Measurements from ENCODE around the gene ACSF3.

ACSF3 gene

DNA sequence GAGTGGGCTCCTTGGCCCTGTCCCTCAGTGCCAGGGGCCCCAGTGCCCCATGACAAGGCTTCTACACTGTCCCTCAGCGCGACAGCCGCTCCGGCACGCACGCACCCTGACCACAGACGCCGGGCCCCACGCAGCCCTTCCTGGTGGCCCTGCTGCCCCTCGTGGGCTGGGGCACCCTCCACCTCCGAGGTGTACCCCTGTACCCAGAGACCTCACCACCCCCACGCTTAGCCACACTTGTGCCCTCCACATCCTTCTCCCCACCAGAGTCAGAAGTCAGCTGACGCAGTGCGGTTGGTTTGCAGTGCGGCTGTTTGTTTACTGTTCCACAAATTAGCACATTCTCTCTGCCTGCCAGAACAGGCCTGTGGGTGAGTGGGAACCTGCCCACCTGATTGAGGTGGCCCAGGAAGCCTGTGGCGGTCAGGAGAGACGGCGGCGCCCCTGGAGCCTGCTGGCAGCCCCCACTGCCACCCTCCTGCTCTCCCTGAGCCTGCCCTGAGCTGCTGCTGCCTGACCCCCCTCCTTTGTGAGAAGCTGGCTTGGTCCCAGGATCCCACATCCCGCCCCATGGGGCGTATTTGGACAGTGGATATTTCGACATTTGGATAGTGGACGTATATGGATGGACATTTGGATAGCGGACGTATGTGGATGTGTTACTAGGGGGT, 39.9 kb downstream of the ACSF3 start:
- no peak for DNase-seq

- no peak for DNase-seq
These were observed 40.6 kb downstream of the ACSF3 start for GRCh38 chr16:89134269-89134668.

- DNase-seq: no peak
These were observed 41.5 kb downstream of the ACSF3 start for GRCh38 chr16:89135166-89135565.

GRCh38 chr16:89135971-89136765, 42.5 kb downstream of the ACSF3 start:
- no peak for DNase-seq

DNA sequence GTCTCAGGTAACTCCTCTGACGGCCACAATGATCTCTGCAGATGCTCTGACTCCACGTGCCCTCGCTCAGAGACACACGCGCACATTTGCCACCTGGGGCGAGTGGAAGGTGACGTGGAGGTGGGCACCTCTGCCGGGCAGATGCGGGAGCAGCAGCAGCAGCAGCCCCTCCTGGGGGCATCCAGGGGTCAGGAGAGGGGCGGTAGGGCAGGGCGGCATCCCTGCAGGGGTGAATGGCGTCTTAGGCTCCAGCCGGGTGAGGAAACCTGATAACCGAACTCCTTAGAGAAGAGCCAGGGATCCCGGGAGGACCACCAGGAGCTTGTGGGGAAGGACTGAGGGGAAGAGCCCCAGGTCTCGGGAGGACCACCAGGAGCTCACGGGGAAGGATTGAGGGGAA, 43.3 kb downstream of the ACSF3 start:
- DNase-seq: no peak

DNA sequence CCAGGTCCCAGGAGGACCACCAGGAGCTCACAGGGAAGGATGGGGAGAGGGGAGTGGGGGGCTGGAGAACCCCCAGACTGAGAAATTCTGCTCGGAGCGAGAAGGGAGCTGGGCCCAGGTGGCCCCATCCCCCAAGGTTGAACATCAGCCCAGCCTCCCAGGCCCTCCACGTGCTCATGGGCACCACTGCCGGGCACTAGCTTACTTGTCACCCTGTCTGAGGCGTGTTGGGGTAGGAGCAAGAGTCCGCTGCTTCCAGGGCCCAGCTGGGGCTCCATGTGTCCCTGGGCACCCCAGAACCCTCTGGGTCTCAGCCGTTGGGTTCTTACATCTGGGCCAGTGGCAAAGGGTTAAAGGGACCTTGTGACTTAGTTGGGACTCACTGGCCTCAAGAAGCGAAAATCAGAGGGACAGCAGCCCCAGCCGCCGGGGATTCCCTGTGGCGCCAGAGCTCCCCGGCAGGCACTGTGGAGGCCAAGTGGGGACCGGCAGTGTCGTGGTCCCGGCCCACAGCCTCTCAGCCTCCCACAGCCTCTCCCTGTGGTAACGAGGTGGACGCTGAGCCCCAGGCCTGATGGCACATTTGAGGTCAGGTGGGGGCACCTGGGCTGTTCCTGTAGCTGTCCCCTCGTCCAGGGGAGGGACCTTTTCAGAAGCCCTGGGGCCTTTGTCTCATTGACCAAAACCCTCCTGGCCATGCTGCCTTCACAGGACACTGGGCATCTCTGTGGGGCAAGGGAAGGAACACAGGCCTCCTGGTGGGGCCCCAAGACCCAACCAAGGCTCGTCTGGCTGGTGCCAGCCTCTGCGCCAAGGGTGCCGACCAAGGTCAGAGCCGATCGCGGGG, 44.2 kb downstream of the ACSF3 start:
- no peak for DNase-seq

DNA sequence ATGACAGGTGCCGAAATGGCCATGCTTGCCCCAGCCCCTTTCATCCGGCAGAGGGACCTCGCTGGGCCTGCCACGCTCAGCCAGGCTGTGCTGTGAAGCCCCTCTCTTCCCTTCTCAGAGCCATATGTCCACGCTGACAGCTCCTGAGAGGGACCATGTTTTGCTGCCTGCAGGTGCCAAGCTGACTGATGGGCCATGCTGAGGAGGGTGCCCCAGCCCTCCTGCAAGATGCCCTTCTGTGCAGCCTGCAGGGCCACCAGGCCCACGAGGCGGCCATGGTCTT, 44.8 kb downstream of the ACSF3 start:
- DNase-seq: no peak

DNA sequence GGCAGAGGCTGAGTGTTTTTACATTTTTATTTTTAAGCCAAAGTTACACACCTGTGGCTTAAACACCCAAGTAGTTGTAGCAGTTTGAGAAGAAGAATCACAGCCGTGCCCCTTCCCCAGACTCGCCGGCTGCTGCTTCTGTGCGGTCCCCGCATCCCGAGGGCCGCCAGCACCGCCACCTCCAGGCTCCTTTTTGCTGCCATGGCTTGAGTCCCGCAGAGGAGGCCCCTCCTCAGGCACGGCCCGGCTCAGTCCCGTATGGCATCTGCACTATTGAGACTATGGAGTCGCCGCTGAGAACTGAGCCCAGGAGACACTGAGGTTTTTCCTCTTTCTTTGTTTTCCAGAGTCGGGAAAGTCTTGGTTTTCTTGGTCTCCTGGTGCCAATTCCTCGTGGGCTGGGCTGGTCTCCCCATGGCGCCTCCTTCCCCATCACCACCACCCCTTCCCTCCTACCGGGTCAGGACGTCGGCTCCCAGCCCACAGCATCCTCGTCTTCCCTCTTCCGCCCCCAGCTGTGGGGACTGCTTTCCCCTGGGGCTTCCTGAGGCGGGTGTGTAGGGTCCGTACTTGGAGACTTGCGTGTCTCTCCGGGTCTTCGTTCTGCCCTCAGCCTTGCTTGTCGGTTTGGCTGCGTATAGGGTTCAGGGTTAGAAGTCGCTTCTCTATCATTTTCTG, 45.3 kb downstream of the ACSF3 start:
- no peak for DNase-seq

GRCh38 chr16:89139907-89140361, 46.3 kb downstream of the ACSF3 start:
- no peak for DNase-seq

DNA sequence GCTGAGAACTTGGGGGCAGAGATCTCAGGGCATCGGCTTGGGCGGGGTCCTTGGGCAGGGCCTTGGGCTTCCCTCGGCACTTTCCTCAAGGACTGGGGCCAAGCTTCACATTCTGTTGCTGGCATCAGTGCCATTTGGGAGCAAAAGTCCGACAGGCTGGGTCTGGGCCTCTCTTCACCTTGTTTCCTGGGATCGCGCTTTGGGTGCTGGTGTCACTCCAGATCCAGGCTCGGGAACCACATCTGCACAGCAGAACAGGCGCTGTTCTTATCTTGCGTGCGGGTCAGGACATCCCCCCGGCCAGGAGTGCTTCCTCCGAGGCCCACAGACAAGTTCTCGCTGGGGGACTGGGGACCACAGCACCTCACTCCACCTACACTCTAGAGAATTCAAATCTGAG, 46.7 kb downstream of the ACSF3 start:
- no peak for DNase-seq

- no peak for DNase-seq
These were observed 47.6 kb downstream of the ACSF3 start for GRCh38 chr16:89140981-89141883.

DNA sequence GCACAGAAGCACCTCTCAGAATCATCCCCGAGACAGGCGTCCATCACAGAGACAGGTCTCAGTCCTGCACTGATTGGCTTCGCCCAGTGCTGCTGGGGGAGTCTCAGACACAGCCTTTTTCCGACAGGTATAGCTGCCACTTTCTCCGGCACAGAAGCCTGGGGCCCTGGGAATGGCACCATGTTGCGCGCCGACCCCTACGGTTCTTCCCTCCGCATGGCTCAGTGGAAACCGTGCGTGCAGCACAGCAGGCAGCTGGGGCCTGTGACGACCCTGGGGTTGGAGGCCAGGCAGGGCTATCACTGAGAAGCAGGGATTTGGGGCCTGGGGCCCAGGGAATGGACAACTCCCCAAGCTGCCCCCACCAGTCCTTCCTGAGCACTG, 48.2 kb downstream of the ACSF3 start:
- DNase-seq: no peak

DNA sequence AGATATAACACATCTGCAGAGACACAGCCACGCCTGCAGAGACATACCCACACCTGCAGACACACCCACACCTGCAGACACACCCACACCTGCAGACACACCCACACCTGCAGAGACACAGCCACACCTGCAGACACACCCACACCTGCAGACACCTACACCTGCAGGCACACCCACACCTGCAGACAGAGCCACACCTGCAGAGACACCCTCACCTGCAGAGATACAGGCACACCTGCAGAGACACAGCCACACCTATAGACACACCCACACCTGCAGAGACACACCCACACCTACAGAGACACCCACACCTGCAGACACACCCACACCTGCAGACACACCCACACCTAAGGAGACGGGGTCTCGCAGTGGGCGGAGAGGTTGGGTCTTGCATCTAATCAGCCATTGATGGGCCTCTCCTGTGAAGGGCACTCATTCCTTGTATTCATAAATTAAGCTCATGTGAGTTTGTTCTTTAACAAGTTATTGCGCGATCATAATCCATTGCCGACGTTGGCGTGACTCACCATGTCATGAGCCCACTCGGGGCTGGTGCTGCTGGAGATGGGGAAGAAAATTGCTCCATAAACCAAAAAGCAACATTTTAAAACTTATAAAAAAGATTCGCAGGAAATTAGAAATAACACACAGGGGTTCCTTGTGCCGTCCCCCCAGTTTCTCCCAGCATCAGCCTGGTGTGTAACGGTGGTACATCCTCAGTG, 49.0 kb downstream of the ACSF3 start:
- no peak for DNase-seq

DNA sequence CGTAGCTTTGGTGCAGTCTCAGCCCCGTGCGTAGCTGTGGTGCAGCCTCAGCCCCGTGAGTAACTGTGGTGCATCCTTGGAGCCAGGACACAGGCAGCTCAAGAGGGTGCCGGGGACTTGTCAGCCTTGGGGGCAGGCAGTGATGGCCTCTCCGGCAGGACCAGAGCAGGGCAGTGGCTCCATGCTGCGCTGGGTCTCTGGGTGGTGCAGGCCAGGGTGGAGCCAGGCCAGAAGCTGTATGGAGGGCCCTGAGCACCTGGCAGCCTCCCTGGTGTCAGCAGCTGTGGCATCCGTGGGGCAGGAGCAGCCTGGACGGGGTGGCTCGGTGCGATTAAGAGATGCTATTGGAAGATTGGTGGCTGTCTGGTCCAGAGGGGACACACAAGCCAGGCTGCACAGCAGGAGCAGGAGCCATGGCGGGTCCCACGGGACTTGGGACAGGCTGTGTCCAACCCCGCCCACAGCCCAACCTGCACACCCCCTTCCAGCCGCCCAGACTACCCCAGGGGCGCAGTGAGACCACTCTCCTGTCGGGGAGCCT, 49.6 kb downstream of the ACSF3 start:
- no peak for DNase-seq

- no peak for DNase-seq
These were observed 50.4 kb downstream of the ACSF3 start for GRCh38 chr16:89143911-89144675.

DNA sequence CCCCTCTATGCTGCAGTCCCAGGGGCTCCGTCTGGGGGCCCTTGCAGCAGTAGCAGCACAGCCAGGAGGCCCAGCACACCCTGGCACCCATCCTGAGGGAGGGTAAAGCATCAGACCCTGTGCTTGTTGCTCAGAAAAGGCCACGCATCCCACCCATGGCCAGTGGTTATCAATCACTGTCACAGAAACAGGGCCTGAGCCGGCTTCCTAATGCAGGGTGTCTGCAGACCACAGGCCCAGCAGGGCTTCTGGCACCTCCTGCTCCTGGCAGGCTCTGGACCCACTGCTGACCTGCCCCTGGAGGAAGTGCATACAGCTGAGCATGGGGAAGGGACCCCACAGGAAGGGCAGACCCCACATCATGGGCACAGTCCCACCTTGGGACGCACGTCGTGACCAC, 51.0 kb downstream of the ACSF3 start:
- DNase-seq: no peak

DNA sequence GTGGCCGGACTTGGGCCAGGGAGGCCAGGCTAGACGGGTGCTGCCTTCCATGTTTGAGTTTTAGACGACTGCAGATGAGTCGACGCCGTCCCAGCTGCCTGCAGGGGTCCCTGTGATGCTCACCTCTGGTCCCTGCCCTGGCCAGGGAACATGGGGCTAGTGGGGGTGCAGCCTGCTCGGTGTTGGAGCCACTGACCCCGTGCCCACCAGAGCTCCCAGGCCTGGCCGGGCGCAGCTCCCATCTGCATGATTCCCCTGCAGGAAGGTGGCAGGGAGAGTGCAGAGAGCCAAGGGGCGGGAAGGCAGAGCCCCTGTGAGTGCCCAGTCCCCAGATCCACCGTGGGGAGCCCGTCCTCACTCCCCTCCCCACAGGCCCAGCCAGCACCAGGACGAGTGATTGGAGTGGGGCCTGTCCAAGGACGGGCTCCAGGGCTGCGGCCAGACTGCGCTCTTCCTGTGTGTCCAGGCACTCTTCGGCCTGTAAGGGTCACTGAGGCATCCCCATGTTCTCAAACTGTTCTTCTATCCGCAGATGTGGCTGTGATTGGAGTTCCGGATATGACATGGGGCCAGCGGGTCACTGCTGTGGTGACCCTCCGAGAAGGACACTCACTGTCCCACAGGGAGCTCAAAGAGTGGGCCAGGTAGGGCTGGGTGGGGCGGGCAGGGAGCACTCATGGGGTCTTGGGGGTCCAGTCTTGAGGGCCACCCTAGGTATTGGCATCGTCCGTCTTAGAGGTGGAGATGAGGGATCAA, 51.9 kb downstream of the ACSF3 start:
- DNase-seq: no peak

DNA sequence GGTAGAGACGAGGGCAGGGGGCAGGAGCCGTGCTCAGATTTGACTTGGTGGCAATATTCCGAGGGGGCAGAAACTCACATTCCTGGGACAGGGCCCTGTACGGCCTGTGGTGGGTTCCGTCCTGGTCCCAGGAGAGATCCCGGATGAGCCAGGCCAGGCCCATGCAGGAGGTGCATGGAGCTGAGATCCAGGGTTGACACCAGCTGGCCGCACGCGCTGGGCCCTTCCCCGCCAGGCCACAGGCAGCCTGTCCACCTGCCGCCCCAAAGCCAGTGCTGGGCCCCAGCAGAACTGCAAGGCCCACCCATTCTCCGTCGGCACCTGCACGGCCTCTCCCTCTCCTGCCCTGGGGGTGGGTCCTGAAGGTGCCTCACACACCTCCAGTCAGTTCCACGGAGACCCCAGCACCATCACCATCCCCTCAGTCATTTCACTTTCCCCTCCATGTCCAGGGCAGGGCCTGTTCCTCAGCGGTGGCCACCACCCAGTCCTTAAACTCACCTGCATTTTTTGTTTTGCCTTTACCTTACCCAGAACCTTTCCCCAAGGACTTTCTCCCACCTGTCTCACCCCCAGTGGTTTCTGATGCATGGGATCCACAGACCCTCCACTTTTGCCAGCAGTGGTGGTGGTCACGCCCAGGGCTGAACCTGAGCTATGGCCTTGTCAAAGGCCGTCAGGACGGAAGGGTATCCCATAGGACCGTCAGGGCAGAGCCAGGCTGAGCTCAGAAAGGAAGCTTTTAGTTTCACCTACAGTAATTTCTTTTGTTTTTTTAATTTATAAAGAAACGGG, 52.8 kb downstream of the ACSF3 start:
- DNase-seq: no peak

All from activated CD4-positive, alpha-beta T cell treated with anti-CD3 and anti-CD28 coated beads for 4 hours (primary cell).